ENCODE data around the gene NUP88.

The NUP88 gene

GRCh38 chr17:5391678-5392077 lies 27.8 kb downstream of the NUP88 start:
- TF ChIP-seq CTCF (IDR thresholded peaks at IDR 0.05; ENCODE audit: low read depth, low read length), result no peak
- DNase-seq (ENCODE audit: extremely low read depth, low read depth), result no peak

- DNase-seq (ENCODE audit: extremely low read depth, low read depth), result no peak
- TF ChIP-seq CTCF (IDR thresholded peaks at IDR 0.05; ENCODE audit: low read depth, low read length), result no peak
Observed at GRCh38 chr17:5381542-5381941, 37.9 kb downstream of the NUP88 start.

- TF ChIP-seq CTCF (IDR thresholded peaks at IDR 0.05; ENCODE audit: low read depth, low read length), result no peak
- no peak for DNase-seq (ENCODE audit: extremely low read depth, low read depth)
Observed at GRCh38 chr17:5380491-5381135, 38.8 kb downstream of the NUP88 start.

GRCh38 chr17:5379351-5380107 lies 39.9 kb downstream of the NUP88 start:
- no peak for TF ChIP-seq CTCF (IDR thresholded peaks at IDR 0.05; ENCODE audit: low read depth, low read length)
- DNase-seq (ENCODE audit: extremely low read depth, low read depth), result no peak

GRCh38 chr17:5378566-5379207 lies 40.8 kb downstream of the NUP88 start:
- TF ChIP-seq CTCF (IDR thresholded peaks at IDR 0.05; ENCODE audit: low read depth, low read length), result no peak
- no peak for DNase-seq (ENCODE audit: extremely low read depth, low read depth)

GRCh38 chr17:5373112-5373511 lies 46.4 kb downstream of the NUP88 start:
- TF ChIP-seq CTCF (IDR thresholded peaks at IDR 0.05; ENCODE audit: low read depth, low read length), result no peak
- no peak for DNase-seq (ENCODE audit: extremely low read depth, low read depth)

GRCh38 chr17:5370411-5370810 lies 49.1 kb downstream of the NUP88 start:
- no peak for TF ChIP-seq CTCF (IDR thresholded peaks at IDR 0.05; ENCODE audit: low read depth, low read length)
- no peak for DNase-seq (ENCODE audit: extremely low read depth, low read depth)
